COLO829 (cell line): ENCODE data around the gene RAD1.

Experiments
- DNase-seq: peaks from one replicate; pipeline ENCODE4 v3.0.0; 2012; ENCODE audit warnings: low spot score

The RAD1 gene

GRCh38 chr5:34865091-34865490, 50.2 kb downstream of the RAD1 start:
- no peak for DNase-seq

- no peak for DNase-seq
Observed at GRCh38 chr5:34863946-34864345, 51.4 kb downstream of the RAD1 start.

- DNase-seq: no peak
Observed at GRCh38 chr5:34859253-34859652, 56.1 kb downstream of the RAD1 start.

GRCh38 chr5:34858790-34859189, 56.5 kb downstream of the RAD1 start:
- DNase-seq: no peak

GRCh38 chr5:34857894-34858293, 57.4 kb downstream of the RAD1 start:
- no peak for DNase-seq

GRCh38 chr5:34857161-34857560, 58.1 kb downstream of the RAD1 start:
- no peak for DNase-seq
